HG02763 (cell line): ENCODE measurements around the gene F7.

Experiments used
- ATAC-seq: cut with Tn5 transposase; IDR thresholded peaks from one replicate; pipeline ENCODE4 v1.9.1; 2021; ENCODE audit warnings: mild to moderate bottlenecking, moderate library complexity; ENCODE audit not compliant: unreplicated experiment

F7 gene

GRCh38 chr13:113166681-113167080 lies 61.1 kb downstream of the F7 start:
- ATAC-seq: no peak

- no peak for ATAC-seq
Measured at GRCh38 chr13:113167155-113167554, 61.6 kb downstream of the F7 start.

GRCh38 chr13:113167575-113167974 lies 62.0 kb downstream of the F7 start:
- ATAC-seq: no peak

GRCh38 chr13:113168211-113168610 lies 62.6 kb downstream of the F7 start:
- no peak for ATAC-seq

GRCh38 chr13:113169277-113170272 lies 64.0 kb downstream of the F7 start:
- no peak for ATAC-seq
